ENCODE data around the gene KRTAP17-1. TPM values are rescaled to one million over a fixed set of nuclear protein-coding genes. Genes with fewer than 3 reads are reported as not detected.

Gene KRTAP17-1
- total RNA-seq, 4 donors from 2014 or later, result not detected

DNA sequence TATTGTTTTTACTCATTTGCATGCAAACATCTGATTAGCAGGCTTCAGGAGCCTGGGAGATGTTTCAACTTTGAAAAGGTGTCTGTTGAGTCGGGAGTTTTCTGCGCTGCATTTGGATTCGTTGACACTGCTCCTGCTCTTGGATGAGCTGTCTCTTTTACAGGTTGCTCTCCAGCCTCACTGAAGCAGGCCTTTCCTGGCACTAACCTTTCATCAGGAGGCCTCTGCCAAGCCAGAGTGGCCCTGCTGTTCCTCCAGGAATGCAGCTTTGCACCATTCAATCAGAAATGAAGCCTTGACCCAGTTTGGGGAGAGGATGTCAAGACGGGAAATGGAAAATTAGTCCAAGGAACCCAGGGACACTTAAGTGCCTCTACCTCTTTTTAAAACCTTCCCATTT lies 12.5 kb downstream of the KRTAP17-1 start:
- H3K4me1 ChIP-seq, result peaks cover 0 to 7% of the 10 kb centered on the region in 2 donors
- DNase-seq, result no peak
- no peaks in the 10 kb centered on the region for H3K36me3 ChIP-seq
- no peak overlapping the region for H3K4me3 ChIP-seq (replicated peaks in 1 of 3)
- no peaks in the 10 kb centered on the region for H3K9me3 ChIP-seq
- H3K27ac ChIP-seq, result no peak overlapping the region
- H3K27me3 ChIP-seq, result no peaks in the 10 kb centered on the region
- TF ChIP-seq CTCF (IDR thresholded peaks at IDR 0.05), result no peak
- TF ChIP-seq POLR2A (IDR thresholded peaks at IDR 0.05), result no peak
- 82 to 89% methylated on average over 4 of the region's 4 CpGs for WGBS, 2 donors
- intact Hi-C loops (cut with DNase I), result no loop called here

DNA sequence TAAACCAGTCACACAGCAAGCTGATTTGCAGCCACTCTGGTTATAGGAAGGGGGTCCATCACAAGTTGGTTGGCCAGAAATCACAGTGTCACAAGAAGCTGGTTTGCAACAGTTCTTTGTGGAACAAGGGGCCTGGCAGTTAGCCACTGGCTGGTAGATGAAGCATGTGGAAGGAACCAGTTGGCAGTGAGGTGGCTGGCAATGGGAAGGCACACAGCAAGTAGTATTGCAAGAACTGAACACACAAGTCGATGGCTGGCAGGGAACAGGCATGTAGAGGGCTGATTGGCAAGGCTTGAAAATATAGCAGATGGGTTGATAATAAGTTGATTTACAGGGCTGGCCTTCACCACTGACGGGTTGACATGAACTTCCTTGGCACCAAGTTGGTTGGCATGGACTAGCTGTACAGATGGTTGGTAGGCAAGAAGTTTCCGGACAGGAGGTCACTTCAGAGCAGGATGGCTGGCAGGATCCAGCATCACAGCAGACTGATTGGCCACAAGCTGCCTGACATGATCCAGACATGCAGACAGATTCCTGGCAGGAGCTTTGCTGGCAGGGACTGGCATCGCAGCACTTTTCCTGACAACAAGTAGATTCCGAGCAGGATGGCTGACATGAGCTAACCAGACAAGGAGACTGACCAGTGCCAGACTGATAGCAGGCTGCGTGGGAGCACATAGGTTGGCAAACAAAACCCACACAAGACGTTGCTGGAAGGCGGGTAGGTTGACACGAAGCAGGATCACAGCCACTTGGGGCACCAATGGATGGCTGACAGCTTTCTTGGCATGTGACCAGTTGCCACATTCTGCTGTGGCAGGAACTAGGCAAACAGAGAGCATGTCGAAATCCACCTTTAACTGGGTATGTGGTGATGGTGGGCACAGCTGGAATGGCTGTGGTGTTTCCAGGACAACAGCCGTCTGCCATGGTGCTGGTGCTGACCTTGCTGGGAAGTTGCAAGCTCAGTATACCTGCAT lies 13.3 kb downstream of the KRTAP17-1 start, which contains the start of gene KRTAP29-1:
Gene KRTAP29-1 (minus strand): TSS at position 936 of the 986 bp plus-strand sequence. CDS start 0 bp downstream, at position 936.
- 79 to 86% methylated on average over 8 to 11 of the region's 11 CpGs for WGBS, 2 donors
- TF ChIP-seq POLR2A (IDR thresholded peaks at IDR 0.05) (no peak), CTCF (IDR thresholded peaks at IDR 0.05) (no peak)
- Histone ChIP-seq H3K4me3 (replicated peaks in 1 of 3) (no peak within 1 kb of the TSS), H3K4me1 (peaks cover 0 to 2% of the 10 kb centered on the region in 2 donors), H3K9me3 (no peaks in the 10 kb centered on the region), H3K36me3 (no peaks in the 10 kb centered on the region), H3K27ac (no peak within 1 kb of the TSS), H3K27me3 (no peaks in the 10 kb centered on the region)
- DNase-seq, result no peak
- intact Hi-C loops (cut with DNase I), result no loop called here

- WGBS, 2 donors, result 67 to 70% methylated on average over 5 of the region's 5 CpGs
- intact Hi-C loops (cut with DNase I), result no loop called here
- no peaks in the 10 kb centered on the region for H3K27me3 ChIP-seq
Measured at GRCh38 chr17:41301204-41301790, 14.2 kb downstream of the KRTAP17-1 start.

GRCh38 chr17:41298458-41299135 lies 16.9 kb downstream of the KRTAP17-1 start:
- H3K27ac ChIP-seq, result no peak overlapping the region
- no peaks in the 10 kb centered on the region for H3K27me3 ChIP-seq
- no peaks in the 10 kb centered on the region for H3K4me1 ChIP-seq
- no peak for DNase-seq
- TF ChIP-seq POLR2A (IDR thresholded peaks at IDR 0.05) (no peak), CTCF (IDR thresholded peaks at IDR 0.05) (no peak)
- intact Hi-C loops (cut with DNase I), result no loop called here
- H3K36me3 ChIP-seq, result no peaks in the 10 kb centered on the region
- no peaks in the 10 kb centered on the region for H3K9me3 ChIP-seq
- H3K4me3 ChIP-seq (replicated peaks in 1 of 3), result no peak overlapping the region
- WGBS, 2 donors, result 90% methylated on average over 20 of the region's 20 CpGs

More at GRCh38 chr17:41301204-41301790, 14.2 kb downstream of the KRTAP17-1 start:
- Histone ChIP-seq H3K4me1 (no peaks in the 10 kb centered on the region), H3K27ac (no peak overlapping the region), H3K4me3 (replicated peaks in 1 of 3) (no peak overlapping the region), H3K9me3 (no peaks in the 10 kb centered on the region), H3K36me3 (no peaks in the 10 kb centered on the region)
- DNase-seq, result no peak
- TF ChIP-seq CTCF (IDR thresholded peaks at IDR 0.05) (no peak), POLR2A (IDR thresholded peaks at IDR 0.05) (no peak)

All from thyroid gland (tissue), 4 donors.